Thyroid gland (tissue), 4 donors: ENCODE measurements around the gene SDR9C7.
"Not testable (repeated sequence)": the region's sequence is repeated elsewhere in the genome, so short reads cannot be mapped to it uniquely, and the experiment has no call there.

Source experiments
- POLR2A ChIP-seq, 2 donors: fragments of 450-650 bp; IDR thresholded peaks; one replicate each; pipeline ENCODE4 v1.6.1; 2017; ENCODE audit warnings: antibody characterized with exemption in 2 of 2, mild to moderate bottlenecking in 2 of 2, moderate library complexity in 1 of 2
- TF ChIP-seq, protein P1 (sequence below), 6 experiments: fragments of 200-600 bp in 3 of 6; fragments of 450-650 bp in 3 of 6; sonication (generic) in 3 of 6; IDR thresholded peaks; one replicate each; pipeline ENCODE4 v1.5.1; 2016 to 2019; ENCODE audit warnings: antibody characterized with exemption in 6 of 6, mild to moderate bottlenecking in 2 of 6, inconsistent platforms in 1 of 6, moderate library complexity in 1 of 6

DNA sequence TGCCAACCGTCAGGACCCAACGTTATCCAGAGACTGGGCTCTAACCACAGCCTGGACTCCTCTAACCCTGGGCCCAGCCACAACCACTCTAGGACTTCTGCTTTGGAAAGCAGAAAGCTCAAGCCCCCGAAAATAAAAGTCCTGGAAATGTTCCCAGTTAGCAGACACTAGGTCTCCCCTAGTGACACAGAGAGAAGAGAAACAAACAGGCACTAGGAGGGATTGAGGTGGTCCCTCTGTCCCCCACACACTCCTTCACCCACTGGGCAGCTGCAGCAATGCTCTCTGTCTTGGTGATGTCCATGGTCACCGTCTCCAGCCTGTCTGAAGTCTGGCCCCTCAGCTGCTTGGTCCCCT, 6.7 kb upstream of the SDR9C7 start:
- TF ChIP-seq, protein P1, sequence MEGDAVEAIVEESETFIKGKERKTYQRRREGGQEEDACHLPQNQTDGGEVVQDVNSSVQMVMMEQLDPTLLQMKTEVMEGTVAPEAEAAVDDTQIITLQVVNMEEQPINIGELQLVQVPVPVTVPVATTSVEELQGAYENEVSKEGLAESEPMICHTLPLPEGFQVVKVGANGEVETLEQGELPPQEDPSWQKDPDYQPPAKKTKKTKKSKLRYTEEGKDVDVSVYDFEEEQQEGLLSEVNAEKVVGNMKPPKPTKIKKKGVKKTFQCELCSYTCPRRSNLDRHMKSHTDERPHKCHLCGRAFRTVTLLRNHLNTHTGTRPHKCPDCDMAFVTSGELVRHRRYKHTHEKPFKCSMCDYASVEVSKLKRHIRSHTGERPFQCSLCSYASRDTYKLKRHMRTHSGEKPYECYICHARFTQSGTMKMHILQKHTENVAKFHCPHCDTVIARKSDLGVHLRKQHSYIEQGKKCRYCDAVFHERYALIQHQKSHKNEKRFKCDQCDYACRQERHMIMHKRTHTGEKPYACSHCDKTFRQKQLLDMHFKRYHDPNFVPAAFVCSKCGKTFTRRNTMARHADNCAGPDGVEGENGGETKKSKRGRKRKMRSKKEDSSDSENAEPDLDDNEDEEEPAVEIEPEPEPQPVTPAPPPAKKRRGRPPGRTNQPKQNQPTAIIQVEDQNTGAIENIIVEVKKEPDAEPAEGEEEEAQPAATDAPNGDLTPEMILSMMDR (IDR thresholded peaks at IDR 0.05) = not testable (repeated sequence)
- TF ChIP-seq POLR2A (IDR thresholded peaks at IDR 0.05) = not testable (repeated sequence)
